Stimulated activated effector memory CD8-positive, alpha-beta T cell treated with anti-CD3 and anti-CD28 coated beads, Interleukin-12 subunit alpha, Interleukin-12 subunit beta, amount 100 ng/mL, for 72 hours (primary cell): Measurements from ENCODE around the gene PACSIN2.
"Not testable (repeated sequence)": the region's sequence is repeated elsewhere in the genome, so short reads cannot be mapped to it uniquely, and the experiment has no call there.

Experiments
- ATAC-seq: fragments of 150-1000 bp; cut with Tn5 transposase; 2 replicates; pipeline ENCODE4 v1.10.0; 2021
- DNase-seq, 2 donors: peaks; one replicate each; pipeline ENCODE4 v3.0.0; 2021 to 2022; ENCODE audit warnings: low spot score in 2 of 2
- H3K27ac Mint-ChIP-seq: one replicate; pipeline ENCODE4 v1.8.0; 2022; ENCODE audit warnings: mild to moderate bottlenecking, mixed read lengths
- H3K36me3 Mint-ChIP-seq: one replicate; pipeline ENCODE4 v1.8.0; 2022; ENCODE audit warnings: mild to moderate bottlenecking, mixed read lengths
- H3K4me1 Mint-ChIP-seq: one replicate; pipeline ENCODE4 v1.8.0; 2022; ENCODE audit warnings: mixed read lengths
- H3K4me3 Mint-ChIP-seq: one replicate; pipeline ENCODE4 v1.8.0; 2022; ENCODE audit warnings: mild to moderate bottlenecking, mixed read lengths
- H3K9me3 Mint-ChIP-seq: one replicate; pipeline ENCODE4 v1.8.0; 2022; ENCODE audit warnings: mixed read lengths

The PACSIN2 gene

DNA sequence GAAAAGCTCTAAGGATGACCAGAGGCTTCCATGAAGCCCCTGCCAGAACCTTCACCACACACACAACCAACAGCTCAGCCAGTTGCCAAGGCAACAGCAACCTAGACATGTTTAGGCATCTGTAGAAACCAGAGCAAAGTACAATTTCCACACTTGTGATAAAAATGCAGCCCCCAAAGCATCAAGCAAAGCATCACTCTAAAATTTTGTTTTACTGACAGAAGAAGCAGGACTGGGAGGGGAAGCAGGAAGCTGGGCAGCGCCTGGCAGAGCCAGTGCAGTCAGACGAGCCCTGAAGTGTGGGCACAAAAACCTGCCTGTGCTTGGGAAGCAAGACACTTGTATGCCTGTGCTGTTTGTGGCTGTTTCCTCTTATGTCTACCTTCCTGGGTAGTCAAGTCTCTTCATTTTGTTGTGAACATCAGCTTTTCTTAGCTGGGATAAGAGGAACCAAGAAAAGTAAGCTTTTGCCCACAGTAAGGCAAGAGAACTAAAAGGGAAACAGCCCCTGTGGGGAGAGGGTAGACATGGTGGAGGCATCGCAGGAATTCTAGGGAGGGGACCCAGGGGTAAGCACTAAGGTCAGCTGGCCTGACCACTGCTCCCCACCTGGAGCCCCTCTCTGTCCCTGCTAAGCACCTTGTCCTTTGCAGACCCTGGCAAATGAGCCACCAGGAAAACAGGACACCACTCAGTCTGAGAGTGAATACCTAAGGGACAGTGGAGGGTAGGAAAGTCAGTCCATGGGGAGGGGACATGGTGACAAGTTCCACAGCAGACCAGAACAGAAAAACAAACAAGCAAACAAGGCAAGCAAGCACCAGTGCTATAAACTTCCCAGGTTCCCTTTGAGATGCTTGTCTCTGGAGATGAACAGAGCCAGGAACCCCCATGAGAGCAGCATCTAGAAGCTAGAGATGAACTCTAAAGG, 13.4 kb downstream of the PACSIN2 start:
- peak overlapping the region; percentile 43 for H3K27ac Mint-ChIP-seq
- no peaks in the 10 kb centered on the region for H3K9me3 Mint-ChIP-seq
- H3K4me1 Mint-ChIP-seq, result peaks cover 81% of the 10 kb centered on the region
- H3K4me3 Mint-ChIP-seq, result peak overlapping the region; percentile 34
- no peak for ATAC-seq
- no peaks in the 10 kb centered on the region for H3K36me3 Mint-ChIP-seq
- no peak for DNase-seq

DNA sequence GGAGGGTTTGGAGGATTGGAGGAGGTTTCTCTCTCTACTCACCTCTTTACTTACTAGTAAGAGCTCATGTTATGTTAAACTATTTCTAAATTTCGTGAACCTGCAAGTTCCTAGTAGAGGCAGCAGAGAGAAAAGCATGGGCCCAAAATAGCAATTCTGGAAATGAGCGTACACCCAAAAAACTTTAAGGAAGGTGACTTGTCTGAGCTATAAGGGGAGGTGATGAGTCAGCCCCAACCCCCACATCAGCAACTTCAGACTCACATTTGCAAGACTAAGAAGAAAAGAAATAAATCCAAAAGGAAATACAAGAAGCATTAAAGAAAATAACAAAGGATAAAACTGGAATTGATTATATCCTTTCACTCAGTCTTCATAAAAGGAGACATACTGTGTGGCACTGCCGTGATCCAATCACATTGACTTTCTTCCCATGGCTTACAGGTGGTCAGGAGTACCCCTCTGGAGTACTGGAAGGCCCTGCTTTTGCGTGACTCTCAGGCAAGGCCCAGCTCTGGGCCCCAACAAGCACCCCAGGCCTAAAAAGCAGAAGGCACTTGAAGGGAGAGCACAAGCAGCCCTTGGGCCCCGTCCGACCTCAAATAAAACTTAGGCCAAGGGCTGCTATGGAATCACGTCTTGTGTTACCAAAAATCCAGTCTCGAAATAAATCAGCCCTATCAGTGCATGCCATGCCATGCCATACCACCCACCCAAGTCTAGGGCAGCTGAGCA, 14.3 kb downstream of the PACSIN2 start:
- Mint-ChIP-seq H3K27ac (peak overlapping the region; percentile 43), H3K9me3 (no peaks in the 10 kb centered on the region), H3K36me3 (no peaks in the 10 kb centered on the region), H3K4me3 (peak overlapping the region; percentile 34), H3K4me1 (peaks cover 79% of the 10 kb centered on the region)
- ATAC-seq, result peak; percentile 88
- DNase-seq, result no peak

DNA sequence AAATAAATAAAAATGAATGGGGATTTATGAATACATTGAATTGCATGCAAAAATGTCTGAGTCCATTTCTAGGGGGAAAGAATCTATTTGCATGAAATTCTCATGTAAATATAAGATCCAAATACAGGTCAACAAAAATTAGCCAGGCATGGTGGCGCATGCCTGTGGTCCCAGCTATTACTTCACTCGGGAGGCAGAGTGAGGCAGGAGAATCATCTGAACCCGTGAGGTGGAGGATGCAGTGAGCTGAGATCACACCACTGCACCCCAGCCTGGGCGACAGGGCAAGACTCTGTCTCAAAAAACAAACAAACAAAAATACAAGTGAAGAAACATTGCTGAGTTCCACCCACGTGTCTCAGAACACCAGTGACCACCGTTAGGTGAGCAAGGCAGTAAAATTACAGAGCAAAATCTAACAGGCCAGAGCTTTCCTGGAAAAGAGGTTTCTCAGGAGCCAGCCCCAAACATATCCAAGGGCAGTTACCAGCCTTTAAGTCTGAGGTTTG, 17.3 kb downstream of the PACSIN2 start:
- H3K9me3 Mint-ChIP-seq, result no peaks in the 10 kb centered on the region
- peaks cover 53% of the 10 kb centered on the region for H3K4me1 Mint-ChIP-seq
- H3K36me3 Mint-ChIP-seq, result peaks cover 5% of the 10 kb centered on the region
- no peak for DNase-seq
- H3K27ac Mint-ChIP-seq, result peak overlapping the region; percentile 26
- no peak for ATAC-seq
- H3K4me3 Mint-ChIP-seq, result peak overlapping the region; percentile 29

DNA sequence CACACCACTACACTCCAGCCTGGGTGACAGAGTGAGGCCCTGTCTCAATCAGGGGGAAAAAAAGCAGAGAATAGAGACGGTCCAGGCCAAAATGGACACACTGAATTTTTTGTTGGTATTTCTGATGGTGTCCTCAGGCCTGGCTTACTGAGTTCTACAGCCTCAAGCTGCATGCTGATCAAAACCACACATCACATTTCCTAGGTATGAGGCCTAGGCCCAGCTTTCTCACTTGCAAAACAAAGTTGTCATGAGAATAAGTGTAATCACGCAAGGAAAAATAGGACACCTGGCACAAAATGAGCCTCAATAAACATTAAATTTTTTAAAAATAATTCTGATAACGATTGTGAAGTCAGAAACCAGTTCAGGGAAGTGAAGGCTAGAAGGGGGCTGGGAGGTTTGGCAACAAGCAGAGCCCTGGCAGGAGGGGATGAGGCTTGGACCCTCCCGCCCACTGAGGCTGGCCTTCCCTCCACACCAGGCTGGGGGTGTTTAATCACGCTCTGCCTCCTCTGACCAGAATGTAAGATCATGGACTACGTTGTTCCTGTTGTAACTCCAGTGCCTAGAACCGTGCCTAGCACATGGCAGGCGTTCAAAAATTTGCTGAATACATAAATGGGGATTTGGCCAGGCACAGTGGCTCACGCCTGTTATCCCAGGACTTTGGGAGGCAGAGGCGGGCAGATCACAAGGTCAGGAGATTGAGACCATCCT, 18.1 kb downstream of the PACSIN2 start:
- no peak for DNase-seq
- peaks cover 45% of the 10 kb centered on the region for H3K4me1 Mint-ChIP-seq
- H3K36me3 Mint-ChIP-seq, result peaks cover 5% of the 10 kb centered on the region
- ATAC-seq, result no peak
- H3K4me3 Mint-ChIP-seq, result no peak overlapping the region
- peak overlapping the region; percentile 69 for H3K27ac Mint-ChIP-seq
- H3K9me3 Mint-ChIP-seq, result no peaks in the 10 kb centered on the region

DNA sequence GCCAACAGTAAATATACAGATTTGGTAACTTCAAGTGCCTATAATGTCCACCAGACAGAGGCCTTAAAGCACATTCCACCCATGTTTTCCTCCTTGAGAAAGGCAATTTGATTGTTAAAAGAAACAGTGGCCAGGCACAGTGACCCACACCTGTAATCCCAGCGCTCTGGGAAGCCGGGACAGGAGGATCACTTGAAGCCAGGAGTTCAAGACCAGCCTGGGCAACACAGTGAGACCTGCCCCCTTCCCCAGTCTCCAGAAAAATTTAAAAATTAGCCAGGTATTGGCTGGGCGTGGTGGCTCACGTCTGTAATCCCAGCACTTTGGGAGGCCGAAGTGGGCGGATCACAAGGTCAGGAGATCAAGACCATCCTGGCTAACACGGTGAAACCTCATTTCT, 19.3 kb downstream of the PACSIN2 start:
- not testable (repeated sequence) for H3K27ac Mint-ChIP-seq, DNase-seq, H3K4me3 Mint-ChIP-seq, H3K36me3 Mint-ChIP-seq, ATAC-seq, H3K9me3 Mint-ChIP-seq
- H3K4me1 Mint-ChIP-seq, result peaks cover 42% of the 10 kb centered on the region

DNA sequence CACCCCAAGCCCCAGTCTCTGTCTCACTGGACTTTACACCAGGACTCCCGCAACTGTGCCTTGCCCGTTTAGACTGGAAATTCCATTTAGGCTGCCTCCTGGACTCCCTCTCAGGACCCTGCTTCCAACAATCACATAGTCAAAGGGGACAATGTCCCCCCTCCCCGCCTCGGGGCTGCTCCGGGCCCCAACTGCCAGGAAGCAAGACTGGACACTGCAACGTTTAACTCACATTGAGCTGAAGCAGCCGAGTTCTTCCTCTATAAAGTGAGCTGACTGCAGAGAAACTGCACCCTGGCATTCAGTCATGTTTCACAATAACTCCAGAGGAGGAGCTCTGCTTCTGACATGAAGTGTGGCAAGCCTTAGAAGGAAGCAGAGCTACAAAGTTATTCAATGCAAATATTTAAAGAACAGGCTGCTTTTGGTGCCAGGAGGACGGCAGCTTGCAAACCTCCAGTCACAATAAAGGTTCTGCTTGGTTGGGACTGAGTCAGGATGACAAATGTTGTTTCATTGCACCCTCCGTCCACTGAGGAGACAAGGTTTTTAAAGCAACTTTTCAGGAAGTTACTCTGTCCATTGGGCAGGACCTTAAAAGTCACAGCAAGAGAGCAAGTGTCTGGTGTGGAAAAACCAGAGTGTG, 19.9 kb downstream of the PACSIN2 start:
- ATAC-seq, result no peak
- Mint-ChIP-seq H3K9me3 (no peaks in the 10 kb centered on the region), H3K4me3 (no peak overlapping the region), H3K36me3 (peaks cover 5% of the 10 kb centered on the region), H3K4me1 (peaks cover 42% of the 10 kb centered on the region), H3K27ac (no peak overlapping the region)
- no peak for DNase-seq

DNA sequence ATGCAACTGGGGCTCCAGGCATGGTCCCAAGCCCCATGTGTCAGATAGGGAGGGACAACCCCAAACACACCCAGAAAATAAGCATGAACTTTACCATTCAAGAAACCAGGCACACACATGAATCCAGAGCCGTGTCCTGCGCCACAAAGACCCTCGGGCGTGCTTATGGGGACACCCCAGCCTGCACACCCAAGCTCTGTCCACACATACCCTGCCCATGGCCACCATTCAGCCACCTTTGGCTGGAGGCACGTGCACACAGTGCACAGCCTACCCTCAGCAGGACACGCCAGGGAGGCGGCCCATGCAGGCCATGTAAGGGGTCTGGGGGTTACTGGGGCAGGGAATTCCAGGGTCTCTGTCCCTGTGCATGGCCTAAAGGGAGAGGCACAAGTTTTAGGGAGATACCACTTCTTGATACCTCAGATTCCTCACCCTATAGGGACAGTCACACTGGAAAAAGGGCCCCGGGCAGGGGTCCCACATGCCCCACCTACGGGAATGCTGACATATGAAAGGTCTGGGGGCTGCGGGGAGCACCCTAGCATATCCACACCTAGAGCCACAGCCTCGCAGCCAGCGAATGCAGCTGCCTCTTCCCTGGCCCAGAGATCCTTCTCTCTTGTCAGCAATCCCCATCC, 20.6 kb downstream of the PACSIN2 start:
- peaks cover 36% of the 10 kb centered on the region for H3K4me1 Mint-ChIP-seq
- DNase-seq (no peak), ATAC-seq (no peak)
- H3K36me3 Mint-ChIP-seq, result peaks cover 5% of the 10 kb centered on the region
- no peaks in the 10 kb centered on the region for H3K9me3 Mint-ChIP-seq
- H3K4me3 Mint-ChIP-seq, result no peak overlapping the region
- no peak overlapping the region for H3K27ac Mint-ChIP-seq

DNA sequence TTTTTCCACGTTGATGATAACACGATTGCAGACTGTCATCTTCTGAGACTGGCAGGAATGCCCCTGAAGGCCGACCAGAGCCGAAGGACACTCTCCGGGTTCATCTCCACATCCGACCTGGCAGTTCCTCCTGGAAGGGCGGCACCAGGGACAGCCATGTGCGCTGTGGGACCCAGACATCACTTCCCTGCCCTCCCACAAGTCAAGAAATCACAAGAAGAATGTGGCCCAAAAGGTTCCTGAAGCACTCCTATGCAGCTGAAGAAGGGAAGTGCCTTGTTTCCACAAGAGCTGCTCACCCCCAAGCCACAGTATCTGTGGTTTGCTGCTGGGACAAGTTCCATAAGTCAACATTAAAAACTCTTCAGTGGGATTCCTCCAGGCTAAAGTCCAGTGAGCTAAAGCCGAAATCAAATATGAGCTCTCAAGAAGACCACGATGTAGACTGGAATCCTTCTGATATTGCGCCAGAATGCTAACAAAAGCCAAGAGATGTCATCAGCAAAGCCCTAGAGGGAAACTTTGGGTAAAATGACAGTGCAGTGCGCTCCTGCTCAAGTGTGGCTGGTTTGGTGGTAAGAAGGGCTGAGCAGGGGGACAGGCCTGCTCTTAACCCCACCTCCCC, 21.2 kb downstream of the PACSIN2 start:
- DNase-seq (no peak), ATAC-seq (no peak)
- Mint-ChIP-seq H3K4me1 (peaks cover 30% of the 10 kb centered on the region), H3K9me3 (no peaks in the 10 kb centered on the region), H3K4me3 (no peak overlapping the region), H3K27ac (peak overlapping the region; percentile 12), H3K36me3 (peaks cover 5% of the 10 kb centered on the region)

DNA sequence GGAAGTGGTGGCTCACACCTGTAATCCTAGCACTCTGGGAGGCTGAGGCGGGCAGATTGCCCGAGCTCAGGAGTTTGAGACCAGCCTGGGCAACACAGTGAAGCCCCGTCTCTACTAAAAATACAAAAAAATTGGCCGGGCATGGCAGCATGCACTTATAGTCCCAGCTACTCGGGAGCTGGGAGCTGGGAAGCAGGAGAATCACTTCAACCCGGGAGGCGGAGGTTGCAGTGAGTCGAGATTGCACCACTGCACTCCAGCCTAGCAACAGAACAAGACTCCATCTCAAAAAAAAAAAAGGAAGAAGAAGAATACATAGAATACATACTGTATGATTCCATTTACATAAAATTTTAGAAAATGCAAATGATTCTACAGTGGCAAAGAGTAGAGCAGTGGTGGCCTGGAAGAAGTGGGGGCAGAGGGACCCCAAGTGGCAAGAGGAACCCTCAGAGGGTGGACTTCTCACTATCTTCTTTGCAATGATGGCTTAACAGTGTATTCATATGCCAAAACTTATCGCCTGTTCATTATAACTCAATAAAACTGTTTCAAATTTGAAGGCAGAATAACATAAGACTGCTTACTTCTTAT, 22.0 kb downstream of the PACSIN2 start:
- H3K27ac Mint-ChIP-seq, result no peak overlapping the region
- no peaks in the 10 kb centered on the region for H3K9me3 Mint-ChIP-seq
- peaks cover 5% of the 10 kb centered on the region for H3K36me3 Mint-ChIP-seq
- no peak overlapping the region for H3K4me3 Mint-ChIP-seq
- DNase-seq (no peak), ATAC-seq (no peak)
- H3K4me1 Mint-ChIP-seq, result peaks cover 22% of the 10 kb centered on the region

DNA sequence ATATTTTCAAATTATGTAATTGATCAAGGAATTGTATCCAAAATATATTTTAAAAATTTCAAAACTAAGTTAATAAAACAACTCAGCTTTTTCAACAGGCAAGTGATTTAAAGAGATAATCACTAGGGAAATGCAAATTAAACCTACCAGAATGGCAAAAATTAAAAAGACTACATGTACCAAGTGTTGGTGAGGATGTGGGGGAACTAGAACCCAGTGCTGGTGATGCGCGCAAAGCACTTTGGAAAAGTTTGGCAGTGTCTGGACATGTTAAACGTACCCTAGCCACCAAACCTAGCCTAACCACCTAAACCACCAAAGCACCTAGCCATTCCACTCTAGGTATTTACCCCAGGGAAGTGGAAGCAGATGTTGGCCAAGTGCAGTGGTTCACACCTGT, 22.9 kb downstream of the PACSIN2 start:
- no peak for ATAC-seq

DNA sequence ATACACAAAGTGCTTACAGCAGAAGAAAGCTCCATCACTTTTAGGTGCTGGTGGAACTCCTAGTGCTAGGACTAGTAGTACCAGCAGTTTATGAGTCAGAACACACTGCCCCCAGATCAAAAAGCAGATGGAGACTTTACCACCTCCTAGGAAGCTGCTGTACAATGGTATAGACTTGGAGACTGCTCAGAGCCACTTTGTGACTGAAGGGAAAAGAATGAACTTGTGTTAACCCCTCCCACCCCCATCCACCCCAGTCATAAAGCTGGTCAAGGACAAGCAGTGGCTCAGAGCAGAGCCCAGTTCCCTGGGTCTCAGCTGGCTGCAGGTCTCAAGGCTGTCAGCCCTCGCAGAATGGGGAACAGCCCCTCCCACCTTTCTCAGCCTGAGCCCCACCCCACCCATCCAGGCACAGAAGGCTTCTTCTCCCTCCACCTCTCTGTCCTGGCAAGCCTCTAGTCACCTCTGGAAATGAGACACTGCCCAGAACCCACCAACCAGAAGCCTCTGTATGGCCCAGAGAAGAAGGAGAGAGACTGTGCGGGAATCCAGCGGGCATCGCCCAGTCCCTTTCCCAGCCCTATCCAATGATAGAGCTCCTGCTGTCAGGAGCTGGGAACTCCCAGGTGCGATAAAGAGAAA, 23.8 kb downstream of the PACSIN2 start:
- Mint-ChIP-seq H3K36me3 (peaks cover 5% of the 10 kb centered on the region), H3K4me3 (no peak overlapping the region), H3K9me3 (no peaks in the 10 kb centered on the region), H3K27ac (peak overlapping the region; percentile 17), H3K4me1 (peaks cover 27% of the 10 kb centered on the region)
- no peak for DNase-seq
- ATAC-seq, result no peak

More for the DNA sequence above, 22.9 kb downstream of the PACSIN2 start:
- peaks cover 5% of the 10 kb centered on the region for H3K36me3 Mint-ChIP-seq
- H3K9me3 Mint-ChIP-seq, result no peaks in the 10 kb centered on the region
- DNase-seq, result no peak
- no peak overlapping the region for H3K27ac Mint-ChIP-seq
- H3K4me3 Mint-ChIP-seq, result no peak overlapping the region
- H3K4me1 Mint-ChIP-seq, result peaks cover 17% of the 10 kb centered on the region

DNA sequence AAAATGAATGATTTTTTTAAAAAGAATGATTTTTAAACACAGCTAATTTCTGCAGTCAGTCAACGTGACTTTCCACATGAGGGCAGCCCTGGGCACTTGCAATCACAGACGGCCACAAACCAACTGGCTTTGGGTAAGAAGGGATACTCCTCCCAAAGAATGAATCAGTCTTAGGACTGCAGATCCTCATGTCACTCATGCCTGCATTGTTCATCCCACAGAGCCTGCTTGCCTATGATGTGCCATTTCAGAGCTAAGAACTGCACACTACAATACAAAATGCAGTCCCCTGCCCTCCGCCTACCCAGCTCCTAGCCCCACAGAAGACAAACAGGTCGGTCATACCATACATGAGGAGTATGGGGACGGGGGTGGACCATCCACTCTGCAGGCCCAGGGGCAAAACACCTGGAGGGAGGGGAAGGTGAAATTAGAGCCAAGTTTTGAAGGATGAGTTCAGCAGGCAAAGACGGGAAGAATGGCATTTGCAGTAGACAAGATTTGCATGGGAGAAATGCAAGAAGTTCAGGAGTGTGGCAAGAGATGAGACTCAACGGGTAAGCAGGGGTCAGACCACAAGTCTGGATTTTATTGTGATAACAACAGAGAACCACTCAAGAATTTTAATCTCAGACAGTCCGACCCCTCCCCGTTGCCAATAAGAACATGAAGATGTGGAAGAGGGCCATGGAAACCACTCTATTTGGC, 24.7 kb downstream of the PACSIN2 start:
- Mint-ChIP-seq H3K36me3 (peaks cover 5% of the 10 kb centered on the region), H3K9me3 (no peaks in the 10 kb centered on the region), H3K27ac (peak overlapping the region; percentile 13), H3K4me3 (no peak overlapping the region), H3K4me1 (peaks cover 35% of the 10 kb centered on the region)
- DNase-seq, result no peak
- no peak for ATAC-seq

DNA sequence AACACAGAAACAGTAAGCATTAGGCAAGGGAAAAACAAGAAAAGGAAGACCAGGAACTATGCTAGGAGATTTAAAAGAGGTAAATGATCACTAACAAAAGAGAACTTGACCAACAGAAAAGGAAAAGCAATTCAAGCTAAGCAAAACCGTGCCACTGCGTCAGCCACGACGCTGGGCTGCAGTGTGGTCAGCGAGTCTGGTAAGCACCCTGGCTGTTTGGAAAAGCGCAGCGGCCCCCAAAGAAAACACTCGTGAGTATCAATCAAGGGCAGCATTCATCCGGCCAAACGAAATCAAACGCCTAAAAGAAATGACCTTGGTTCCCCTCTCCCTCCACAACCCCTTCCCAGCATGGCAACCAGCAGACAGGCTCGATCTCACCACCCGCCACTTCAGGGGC, 28.8 kb downstream of the PACSIN2 start:
- DNase-seq (no peak), ATAC-seq (no peak)
- Mint-ChIP-seq H3K9me3 (no peaks in the 10 kb centered on the region), H3K36me3 (no peaks in the 10 kb centered on the region), H3K27ac (no peak overlapping the region), H3K4me3 (no peak overlapping the region), H3K4me1 (peaks cover 31% of the 10 kb centered on the region)
